Prostate gland (tissue), 2 donors: Measurements from ENCODE around the gene RFXANK. TPM values are rescaled to one million over a fixed set of nuclear protein-coding genes. Genes with fewer than 3 reads are reported as not detected.
"Not testable (repeated sequence)": the region's sequence is repeated elsewhere in the genome, so short reads cannot be mapped to it uniquely, and the experiment has no call there.

ENCODE experiments used
- DNase-seq: peaks from one replicate; pipeline ENCODE4 v3.0.0-alpha.2; 2019; ENCODE audit warnings: low spot score
- H3K27ac ChIP-seq, 2 donors: fragments of 200-600 bp; sonication (generic); 2 replicates each; pipeline ENCODE4 v1.5.1; 2017 to 2019
- H3K27me3 ChIP-seq: fragments of 200-600 bp; sonication (generic); replicated peaks from 2 replicates; pipeline ENCODE4 v1.5.1; 2019; ENCODE audit not compliant: insufficient read depth
- H3K36me3 ChIP-seq, 2 donors: fragments of 200-600 bp; sonication (generic); 1 replicate in 1 of 2; 2 replicates in 1 of 2; pipeline versions ENCODE4 v1.5.1 to v1.8.1; 2017 to 2019
- H3K4me1 ChIP-seq: fragments of 200-600 bp; sonication (generic); replicated peaks from 2 replicates; pipeline ENCODE4 v1.5.1; 2019
- H3K4me3 ChIP-seq, 2 donors: fragments of 200-600 bp; sonication (generic); 2 replicates each; pipeline ENCODE4 v1.5.1; 2017 to 2019
- H3K9me3 ChIP-seq: fragments of 200-600 bp; sonication (generic); 2 replicates; pipeline ENCODE4 v1.5.1; 2017
- POLR2A ChIP-seq: fragments of 450-650 bp; IDR thresholded peaks from one replicate; pipeline ENCODE4 v1.6.1; 2016; ENCODE audit warnings: antibody characterized with exemption, mild to moderate bottlenecking
- POLR2AphosphoS5 ChIP-seq: sonication (generic); formaldehyde crosslinking; IDR thresholded peaks from one replicate; pipeline ENCODE4 v1.6.1; 2017; ENCODE audit warnings: antibody characterized with exemption
- WGBS: methylation state at CpG from one replicate; pipeline ENCODE4 v1.1.5; 2018; 5-methylcytosine and 5-hydroxymethylcytosine counted together
- intact Hi-C: fragments of 100-400 bp; cut with DNase I; formaldehyde crosslinking; loops from one replicate; pipeline ENCODE4 v1.14.2; 2022
- total RNA-seq, 2 donors: library from RNA; depleted of rRNA; stranded (reverse); fragments of >200 nt; gene quantifications; one replicate each; pipeline ENCODE4 v1.1.0, GENCODE V29; 2016
- TF ChIP-seq, protein P1 (sequence below), 4 experiments: fragments of 200-600 bp in 2 of 4; fragments of 450-650 bp in 2 of 4; sonication (generic) in 2 of 4; IDR thresholded peaks; 1 replicate in 3 of 4; 2 replicates in 1 of 4; pipeline ENCODE4 v1.5.1; 2016 to 2019; ENCODE audit warnings: antibody characterized with exemption in 4 of 4, mild to moderate bottlenecking in 2 of 4, moderate library complexity in 2 of 4

RFXANK gene
- total RNA-seq, 2 donors from 2014 or later = 44.2 to 46.3 TPM

DNA sequence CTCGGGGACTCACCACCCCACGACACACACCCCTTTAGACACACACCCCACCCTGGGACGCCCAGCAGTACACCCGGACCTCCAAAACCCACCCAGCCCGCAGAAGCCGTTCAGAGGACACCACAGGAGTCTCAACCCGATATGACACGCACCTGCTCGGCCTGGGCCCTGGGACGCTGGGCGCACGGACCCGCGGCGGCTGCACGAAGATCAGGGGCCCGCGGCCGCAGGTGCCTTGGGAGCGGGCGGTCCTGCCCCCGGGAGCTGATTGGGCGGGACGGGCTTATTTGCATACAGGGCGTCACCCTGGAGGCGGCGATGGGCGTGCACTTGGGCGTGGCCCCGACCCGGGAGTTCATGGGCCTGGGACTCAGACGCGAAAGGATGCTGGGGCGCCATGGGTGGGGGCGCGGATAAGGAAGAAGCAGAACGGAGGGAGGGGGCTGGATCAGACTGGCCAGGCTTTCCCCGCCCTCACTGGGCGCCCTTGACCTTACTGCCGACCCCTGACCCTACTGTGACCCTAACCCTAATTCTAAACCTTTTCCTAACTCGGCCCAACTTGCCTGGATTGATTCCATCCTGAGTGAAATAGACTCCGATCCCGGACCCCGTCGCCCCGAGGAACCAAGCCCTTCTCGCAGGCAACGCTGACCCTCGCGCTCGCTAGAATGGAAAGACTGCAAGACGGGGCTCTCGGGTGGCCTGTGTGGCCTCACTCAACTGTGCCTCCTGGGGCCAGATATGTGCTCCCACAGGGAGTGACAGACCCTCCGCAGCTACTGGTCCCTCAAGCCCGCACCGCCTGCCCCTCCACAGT, 21.8 kb upstream of the RFXANK start, which contains the start of gene MEF2B:
TSS of gene MEF2B (minus strand) at position 211 of the 820 bp plus-strand sequence. CDS start 19,528 bp downstream, outside the sequence.
- H3K9me3 ChIP-seq = no peaks in the 10 kb centered on the region
- H3K36me3 ChIP-seq = no peaks in the 10 kb centered on the region
- intact Hi-C loops = no loop called here
- H3K4me3 ChIP-seq = peak within 1 kb of the TSS in 1 of 2 donors; percentile 18
- H3K4me1 ChIP-seq = no peaks in the 10 kb centered on the region
- WGBS = 20% methylated on average over 56 of the region's 56 CpGs
- no peaks in the 10 kb centered on the region for H3K27me3 ChIP-seq
- DNase-seq = peak; percentile 65
- TF ChIP-seq POLR2A (no peak), POLR2AphosphoS5 (no peak)
- TF ChIP-seq, protein P1, sequence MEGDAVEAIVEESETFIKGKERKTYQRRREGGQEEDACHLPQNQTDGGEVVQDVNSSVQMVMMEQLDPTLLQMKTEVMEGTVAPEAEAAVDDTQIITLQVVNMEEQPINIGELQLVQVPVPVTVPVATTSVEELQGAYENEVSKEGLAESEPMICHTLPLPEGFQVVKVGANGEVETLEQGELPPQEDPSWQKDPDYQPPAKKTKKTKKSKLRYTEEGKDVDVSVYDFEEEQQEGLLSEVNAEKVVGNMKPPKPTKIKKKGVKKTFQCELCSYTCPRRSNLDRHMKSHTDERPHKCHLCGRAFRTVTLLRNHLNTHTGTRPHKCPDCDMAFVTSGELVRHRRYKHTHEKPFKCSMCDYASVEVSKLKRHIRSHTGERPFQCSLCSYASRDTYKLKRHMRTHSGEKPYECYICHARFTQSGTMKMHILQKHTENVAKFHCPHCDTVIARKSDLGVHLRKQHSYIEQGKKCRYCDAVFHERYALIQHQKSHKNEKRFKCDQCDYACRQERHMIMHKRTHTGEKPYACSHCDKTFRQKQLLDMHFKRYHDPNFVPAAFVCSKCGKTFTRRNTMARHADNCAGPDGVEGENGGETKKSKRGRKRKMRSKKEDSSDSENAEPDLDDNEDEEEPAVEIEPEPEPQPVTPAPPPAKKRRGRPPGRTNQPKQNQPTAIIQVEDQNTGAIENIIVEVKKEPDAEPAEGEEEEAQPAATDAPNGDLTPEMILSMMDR (IDR thresholded peaks at IDR 0.05) = no peak
- H3K27ac ChIP-seq = no peak within 1 kb of the TSS

DNA sequence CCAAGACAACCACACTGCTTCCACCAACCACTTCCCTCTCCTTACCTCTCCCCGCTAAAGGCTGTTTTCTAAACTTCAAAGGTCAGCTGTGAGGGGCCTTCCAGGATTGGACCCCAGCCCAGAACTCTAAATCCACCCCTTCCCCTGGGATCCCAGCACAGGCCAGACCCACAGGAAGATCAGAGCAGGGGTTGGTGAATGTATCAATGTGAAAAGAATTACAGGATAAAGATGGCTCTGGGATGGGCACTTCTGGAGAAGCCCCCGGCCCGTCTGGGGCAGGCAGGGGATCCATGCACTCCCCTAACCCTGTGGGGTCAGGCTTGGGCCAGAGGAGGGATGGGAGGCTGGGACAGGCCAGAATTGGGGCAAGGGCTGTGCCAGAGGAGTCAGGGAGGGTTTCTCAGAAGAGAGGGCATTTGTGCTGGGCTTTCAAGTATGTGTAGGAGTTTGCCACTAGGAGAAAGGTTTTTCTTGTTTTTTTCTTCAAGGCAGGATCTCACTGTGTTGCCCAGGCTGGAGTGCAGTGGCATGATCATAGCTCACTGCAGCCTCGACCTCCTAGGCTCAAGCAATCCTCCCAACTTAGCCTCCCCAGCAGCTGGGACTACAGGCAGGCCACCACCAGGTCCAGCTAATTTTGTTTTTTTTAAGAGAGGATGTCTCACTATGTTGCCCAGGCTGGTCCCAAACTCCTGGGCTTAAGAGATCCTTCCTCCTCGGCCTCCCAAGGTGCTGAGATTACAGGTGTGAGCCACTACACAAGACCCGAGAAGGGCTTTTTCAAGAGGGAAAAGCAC, 21.0 kb upstream of the RFXANK start:
- Histone ChIP-seq H3K9me3 (no peaks in the 10 kb centered on the region), H3K4me1 (no peaks in the 10 kb centered on the region), H3K27ac (no peak overlapping the region), H3K27me3 (no peaks in the 10 kb centered on the region), H3K36me3 (no peaks in the 10 kb centered on the region), H3K4me3 (no peak overlapping the region)
- intact Hi-C loops = no loop called here
- TF ChIP-seq POLR2AphosphoS5 (no peak), POLR2A (no peak)
- TF ChIP-seq, protein P1 (IDR thresholded peaks at IDR 0.05) = no peak
- WGBS = 91% methylated on average over 6 of the region's 6 CpGs
- DNase-seq = no peak

GRCh38 chr19:19171821-19172532, 20.1 kb upstream of the RFXANK start:
- Histone ChIP-seq H3K27ac (no peak overlapping the region), H3K27me3 (no peaks in the 10 kb centered on the region), H3K4me3 (no peak overlapping the region), H3K36me3 (no peaks in the 10 kb centered on the region), H3K4me1 (no peaks in the 10 kb centered on the region), H3K9me3 (no peaks in the 10 kb centered on the region)
- TF ChIP-seq POLR2AphosphoS5 (no peak), POLR2A (no peak)
- TF ChIP-seq, protein P1 (IDR thresholded peaks at IDR 0.05) = no peak
- no peak for DNase-seq
- 77% methylated on average over 8 of the region's 8 CpGs for WGBS
- intact Hi-C loops = no loop called here

- DNase-seq, H3K36me3 ChIP-seq, intact Hi-C loops, H3K4me1 ChIP-seq, H3K27me3 ChIP-seq, H3K4me3 ChIP-seq, H3K9me3 ChIP-seq, H3K27ac ChIP-seq: not testable (repeated sequence)
- whole genome bisulfite sequencing = 93% methylated on average over 5 of the region's 5 CpGs
Observed at GRCh38 chr19:19173243-19173642, 18.8 kb upstream of the RFXANK start.

GRCh38 chr19:19176950-19177349, 15.1 kb upstream of the RFXANK start:
- TF ChIP-seq POLR2A (no peak), POLR2AphosphoS5 (no peak)
- TF ChIP-seq, protein P1 (IDR thresholded peaks at IDR 0.05) = no peak
- Histone ChIP-seq H3K4me1 (no peaks in the 10 kb centered on the region), H3K27ac (no peak overlapping the region), H3K36me3 (peaks cover 0 to 5% of the 10 kb centered on the region in 2 donors), H3K4me3 (no peak overlapping the region), H3K27me3 (no peaks in the 10 kb centered on the region), H3K9me3 (no peaks in the 10 kb centered on the region)
- WGBS = 96% methylated on average over 8 of the region's 8 CpGs
- intact Hi-C loops = no loop called here
- no peak for DNase-seq
